Neural cell (in vitro differentiated cells): ENCODE measurements around the gene POLDIP2. TPM values are rescaled to one million over a fixed set of nuclear protein-coding genes. Genes with fewer than 3 reads are reported as not detected.

Experiments used
- H2AFZ ChIP-seq: fragments of 200-600, 300-800 bp; sonication (generic), shearing (Covaris generic); 2 replicates; pipeline ENCODE4 v1.6.0; 2014; ENCODE audit warnings: low read depth, mild to moderate bottlenecking, antibody characterized with exemption, low read length, moderate library complexity
- H3F3A ChIP-seq: fragments of 200-600 bp; shearing (Covaris generic); 2 replicates; pipeline ENCODE4 v1.6.1; 2016; ENCODE audit warnings: mild to moderate bottlenecking, moderate library complexity, mixed read lengths, antibody characterized with exemption, low read length; ENCODE audit not compliant: insufficient read depth, poor library complexity, severe bottlenecking
- H3K27ac ChIP-seq: fragments of 200-600, 300-800 bp; sonication (generic), shearing (Covaris generic); 2 replicates; pipeline ENCODE4 v1.5.1; 2014; ENCODE audit warnings: mild to moderate bottlenecking, low read length, moderate library complexity
- H3K27me3 ChIP-seq: fragments of 300-800, 200-600 bp; sonication (generic), shearing (Covaris generic); 2 replicates; pipeline ENCODE4 v1.6.0; 2014; ENCODE audit warnings: mild to moderate bottlenecking, low read depth, low read length, moderate library complexity; ENCODE audit not compliant: insufficient read depth
- H3K36me3 ChIP-seq: fragments of 300-800, 200-600 bp; sonication (generic), shearing (Covaris generic); 2 replicates; pipeline ENCODE4 v1.5.1; 2014; ENCODE audit warnings: mild to moderate bottlenecking, antibody characterized with exemption, low read length, moderate library complexity; ENCODE audit not compliant: insufficient read depth
- H3K4me2 ChIP-seq: fragments of 300-800, 200-600 bp; sonication (generic), shearing (Covaris generic); 2 replicates; pipeline ENCODE4 v1.6.0; 2014; ENCODE audit warnings: mild to moderate bottlenecking, low read length
- H3K4me3 ChIP-seq: fragments of 300-800, 200-600 bp; sonication (generic), shearing (Covaris generic); 2 replicates; pipeline ENCODE4 v1.5.1; 2014; ENCODE audit warnings: mild to moderate bottlenecking, low read length, moderate library complexity
- H3K79me2 ChIP-seq: fragments of 200-600 bp; shearing (Covaris generic); replicated peaks from 2 replicates; pipeline ENCODE4 v1.6.0; 2014; ENCODE audit warnings: mild to moderate bottlenecking, low read length, moderate library complexity; ENCODE audit not compliant: insufficient read depth
- H3K9ac ChIP-seq: fragments of 300-800, 200-600 bp; sonication (generic), shearing (Covaris generic); 2 replicates; pipeline ENCODE4 v1.6.1; 2016; ENCODE audit warnings: mild to moderate bottlenecking, low read length, mixed read lengths
- H3K9me2 ChIP-seq: fragments of 200-600 bp; shearing (Covaris generic); 2 replicates; pipeline ENCODE4 v1.6.1; 2016; ENCODE audit warnings: mild to moderate bottlenecking, low read length, mixed read lengths; ENCODE audit not compliant: insufficient read depth
- H3K9me3 ChIP-seq: fragments of 200-600, 300-800 bp; sonication (generic), shearing (Covaris generic); 2 replicates; pipeline ENCODE4 v1.6.1; 2016; ENCODE audit warnings: mild to moderate bottlenecking, mixed run types, low read length, moderate library complexity, mixed read lengths
- H4K20me1 ChIP-seq: fragments of 200-600 bp; shearing (Covaris generic); 2 replicates; pipeline ENCODE4 v1.6.1; 2016; ENCODE audit warnings: mild to moderate bottlenecking, mixed run types; ENCODE audit not compliant: insufficient read depth
- CTCF ChIP-seq: fragments of 450-650 bp; IDR thresholded peaks from 2 replicates; pipeline ENCODE4 v1.5.1; 2014; ENCODE audit warnings: antibody characterized with exemption, mild to moderate bottlenecking, moderate library complexity; ENCODE audit not compliant: poor library complexity, severe bottlenecking
- EP300 ChIP-seq: fragments of 450-650 bp; conservative IDR thresholded peaks from 2 replicates; pipeline ENCODE4 v1.6.1; 2014; ENCODE audit warnings: antibody characterized with exemption, mild to moderate bottlenecking, moderate library complexity; ENCODE audit not compliant: poor library complexity, severe bottlenecking
- EZH2 ChIP-seq: fragments of 200-600, 300-800 bp; shearing (Covaris generic), sonication (generic); IDR thresholded peaks from 2 replicates; pipeline ENCODE4 v1.6.1; 2014; ENCODE audit warnings: antibody characterized with exemption, low read length, borderline replicate concordance, mild to moderate bottlenecking; ENCODE audit not compliant: insufficient read depth, poor library complexity, severe bottlenecking
- MXI1 ChIP-seq: fragments of 450-650 bp; conservative IDR thresholded peaks from 2 replicates; pipeline ENCODE4 v1.6.1; 2014; ENCODE audit warnings: antibody characterized with exemption, mild to moderate bottlenecking; ENCODE audit not compliant: poor library complexity, severe bottlenecking
- POLR2AphosphoS5 ChIP-seq: IDR thresholded peaks from 2 replicates; pipeline ENCODE4 v1.6.1; 2012
- RAD21 ChIP-seq: fragments of 450-650 bp; conservative IDR thresholded peaks from 2 replicates; pipeline ENCODE4 v1.6.1; 2014; ENCODE audit warnings: antibody characterized with exemption, mild to moderate bottlenecking, moderate library complexity
- REST ChIP-seq: IDR thresholded peaks from 2 replicates; pipeline ENCODE4 v1.6.1; 2012; ENCODE audit warnings: borderline replicate concordance
- TAF1 ChIP-seq: IDR thresholded peaks from 2 replicates; pipeline ENCODE4 v1.6.1; 2012; ENCODE audit warnings: low read depth
- polyA plus RNA-seq: library from polyadenylated mRNA; depleted of rRNA; stranded (reverse); fragments of >200 nt; gene quantifications from 2 replicates; pipeline ENCODE4 v1.2.3, GENCODE V29; 2014

POLDIP2 gene
- polyA plus RNA-seq, 1 donor from 2014 or later, result 75.4 TPM

GRCh38 chr17:28372203-28372944 lies 15.0 kb upstream of the POLDIP2 start:
- Histone ChIP-seq H3K4me2 (peak overlapping the region; percentile 92), H4K20me1 (no peaks in the 10 kb centered on the region), H3K9ac (peak overlapping the region; percentile 99), H3K9me3 (no peaks in the 10 kb centered on the region), H3K27me3 (no peaks in the 10 kb centered on the region), H3K36me3 (no peaks in the 10 kb centered on the region), H3K4me3 (peak overlapping the region; percentile 95), H2AFZ (peak overlapping the region; percentile 60), H3K79me2 (peaks cover 19% of the 10 kb centered on the region), H3K27ac (peak overlapping the region; percentile 96), H3K9me2 (no peaks in the 10 kb centered on the region), H3F3A (peaks cover 3% of the 10 kb centered on the region)
- TF ChIP-seq CTCF, result peak; percentile 23
- no peak for TF ChIP-seq EP300
- TF ChIP-seq EZH2, result no peak
- TF ChIP-seq REST, result peak; percentile 6
- TF ChIP-seq MXI1, result peak; percentile 81
- TF ChIP-seq POLR2AphosphoS5, result peak; percentile 35
- no peak for TF ChIP-seq RAD21
- TF ChIP-seq TAF1, result no peak

- H3K4me3 ChIP-seq, result peak within 1 kb of the TSS; percentile 95
- H3K27ac ChIP-seq, result peak within 1 kb of the TSS; percentile 96
- no peaks in the 10 kb centered on the region for H3K27me3 ChIP-seq
- no peak for TF ChIP-seq EP300
- TF ChIP-seq POLR2AphosphoS5, result peak; percentile 84
- TF ChIP-seq MXI1, result no peak
- no peak for TF ChIP-seq CTCF
- peak; percentile 37 for TF ChIP-seq REST
- peak; percentile 48 for TF ChIP-seq TAF1
- H3K79me2 ChIP-seq, result peaks cover 19% of the 10 kb centered on the region
- peak within 1 kb of the TSS; percentile 99 for H3K9ac ChIP-seq
- no peaks in the 10 kb centered on the region for H3K36me3 ChIP-seq
- no peaks in the 10 kb centered on the region for H4K20me1 ChIP-seq
- no peaks in the 10 kb centered on the region for H3K9me2 ChIP-seq
- H2AFZ ChIP-seq, result peak within 1 kb of the TSS; percentile 98
- no peaks in the 10 kb centered on the region for H3K9me3 ChIP-seq
- H3K4me2 ChIP-seq, result peak within 1 kb of the TSS; percentile 98
- peaks cover 3% of the 10 kb centered on the region for H3F3A ChIP-seq
Observed at GRCh38 chr17:28371245-28372202, 14.2 kb upstream of the POLDIP2 start, which contains the start of gene SARM1. Gene SARM1, plus strand, starts transcription at chr17:28371694. Its CDS starts 339 bp downstream, at chr17:28372033.
